Liver (tissue), 3 donors: ENCODE results near the gene AFDN.

ENCODE experiments used
- FOXA1 ChIP-seq: IDR thresholded peaks from 2 replicates; pipeline ENCODE4 v1.6.1; 2016; ENCODE audit warnings: antibody characterized with exemption
- GABPA ChIP-seq, 2 donors: IDR thresholded peaks in 1 of 2; conservative IDR thresholded peaks in 1 of 2; 2 replicates each; pipeline ENCODE4 v1.6.1; 2016; ENCODE audit warnings: antibody characterized with exemption in 2 of 2, mild to moderate bottlenecking in 1 of 2, moderate library complexity in 1 of 2
- JUND ChIP-seq, 2 donors: IDR thresholded peaks; 2 replicates each; pipeline ENCODE4 v1.6.1; 2016; ENCODE audit warnings: antibody characterized with exemption in 2 of 2
- NR2F2 ChIP-seq: IDR thresholded peaks from 2 replicates; pipeline ENCODE4 v1.6.1; 2016; ENCODE audit warnings: antibody characterized with exemption
- SP1 ChIP-seq: IDR thresholded peaks from 2 replicates; pipeline ENCODE4 v1.6.1; 2018; ENCODE audit warnings: antibody characterized with exemption, mild to moderate bottlenecking
- TAF1 ChIP-seq: conservative IDR thresholded peaks from 2 replicates; pipeline ENCODE4 v1.6.1; 2016; ENCODE audit warnings: antibody characterized with exemption, mild to moderate bottlenecking
- YY1 ChIP-seq: IDR thresholded peaks from 2 replicates; pipeline ENCODE4 v1.6.1; 2016; ENCODE audit warnings: antibody characterized with exemption, mild to moderate bottlenecking
- TF ChIP-seq, protein P1 (sequence below): fragments of 150-350 bp; IDR thresholded peaks from 2 replicates; pipeline ENCODE4 v1.5.1; 2017; ENCODE audit warnings: improper control_type of control experiment, low read depth, low read length; ENCODE audit not compliant: missing input control
- TF ChIP-seq, protein P2 (sequence below): IDR thresholded peaks from 2 replicates; pipeline ENCODE4 v1.6.1; 2016; ENCODE audit warnings: antibody characterized with exemption, mild to moderate bottlenecking
- TF ChIP-seq, protein P3 (sequence below): IDR thresholded peaks from 2 replicates; pipeline ENCODE4 v1.6.1; 2016; ENCODE audit warnings: antibody characterized with exemption
- donor health status: healthy.
- donor health status: healthy.

DNA sequence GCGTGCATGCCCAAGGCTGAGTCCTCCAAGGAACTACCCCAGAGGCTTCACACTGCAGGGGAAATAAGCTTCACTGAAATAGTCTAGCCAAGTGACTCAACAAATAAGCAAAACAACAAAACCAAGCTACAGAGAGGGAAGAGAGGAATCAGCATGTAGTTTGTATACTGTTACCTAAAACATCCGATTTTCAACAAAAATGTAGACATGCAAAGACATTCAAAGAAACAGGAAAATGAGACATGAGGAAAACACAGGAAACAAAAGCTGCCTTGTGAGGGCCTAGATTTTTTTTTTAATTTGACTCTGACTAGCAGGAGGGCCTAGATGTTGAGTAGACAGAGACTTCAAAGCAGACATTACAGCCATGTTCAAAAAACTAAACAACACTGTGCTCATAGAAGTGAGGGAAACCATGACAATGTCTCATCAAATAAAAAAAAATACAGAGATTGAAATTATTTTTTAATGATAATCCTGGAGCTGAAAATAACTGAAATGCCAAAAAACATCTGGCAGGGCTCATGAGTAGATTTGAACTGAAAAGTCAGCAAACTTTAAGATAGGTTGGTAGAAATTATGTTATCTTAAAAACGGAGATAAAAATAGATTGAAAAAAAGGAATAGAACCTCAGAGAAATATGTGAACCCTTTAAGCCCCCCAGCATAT lies 154.3 kb downstream of the AFDN start:
- TF ChIP-seq, protein P1, sequence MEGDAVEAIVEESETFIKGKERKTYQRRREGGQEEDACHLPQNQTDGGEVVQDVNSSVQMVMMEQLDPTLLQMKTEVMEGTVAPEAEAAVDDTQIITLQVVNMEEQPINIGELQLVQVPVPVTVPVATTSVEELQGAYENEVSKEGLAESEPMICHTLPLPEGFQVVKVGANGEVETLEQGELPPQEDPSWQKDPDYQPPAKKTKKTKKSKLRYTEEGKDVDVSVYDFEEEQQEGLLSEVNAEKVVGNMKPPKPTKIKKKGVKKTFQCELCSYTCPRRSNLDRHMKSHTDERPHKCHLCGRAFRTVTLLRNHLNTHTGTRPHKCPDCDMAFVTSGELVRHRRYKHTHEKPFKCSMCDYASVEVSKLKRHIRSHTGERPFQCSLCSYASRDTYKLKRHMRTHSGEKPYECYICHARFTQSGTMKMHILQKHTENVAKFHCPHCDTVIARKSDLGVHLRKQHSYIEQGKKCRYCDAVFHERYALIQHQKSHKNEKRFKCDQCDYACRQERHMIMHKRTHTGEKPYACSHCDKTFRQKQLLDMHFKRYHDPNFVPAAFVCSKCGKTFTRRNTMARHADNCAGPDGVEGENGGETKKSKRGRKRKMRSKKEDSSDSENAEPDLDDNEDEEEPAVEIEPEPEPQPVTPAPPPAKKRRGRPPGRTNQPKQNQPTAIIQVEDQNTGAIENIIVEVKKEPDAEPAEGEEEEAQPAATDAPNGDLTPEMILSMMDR = no peak
- TF ChIP-seq, protein P2, sequence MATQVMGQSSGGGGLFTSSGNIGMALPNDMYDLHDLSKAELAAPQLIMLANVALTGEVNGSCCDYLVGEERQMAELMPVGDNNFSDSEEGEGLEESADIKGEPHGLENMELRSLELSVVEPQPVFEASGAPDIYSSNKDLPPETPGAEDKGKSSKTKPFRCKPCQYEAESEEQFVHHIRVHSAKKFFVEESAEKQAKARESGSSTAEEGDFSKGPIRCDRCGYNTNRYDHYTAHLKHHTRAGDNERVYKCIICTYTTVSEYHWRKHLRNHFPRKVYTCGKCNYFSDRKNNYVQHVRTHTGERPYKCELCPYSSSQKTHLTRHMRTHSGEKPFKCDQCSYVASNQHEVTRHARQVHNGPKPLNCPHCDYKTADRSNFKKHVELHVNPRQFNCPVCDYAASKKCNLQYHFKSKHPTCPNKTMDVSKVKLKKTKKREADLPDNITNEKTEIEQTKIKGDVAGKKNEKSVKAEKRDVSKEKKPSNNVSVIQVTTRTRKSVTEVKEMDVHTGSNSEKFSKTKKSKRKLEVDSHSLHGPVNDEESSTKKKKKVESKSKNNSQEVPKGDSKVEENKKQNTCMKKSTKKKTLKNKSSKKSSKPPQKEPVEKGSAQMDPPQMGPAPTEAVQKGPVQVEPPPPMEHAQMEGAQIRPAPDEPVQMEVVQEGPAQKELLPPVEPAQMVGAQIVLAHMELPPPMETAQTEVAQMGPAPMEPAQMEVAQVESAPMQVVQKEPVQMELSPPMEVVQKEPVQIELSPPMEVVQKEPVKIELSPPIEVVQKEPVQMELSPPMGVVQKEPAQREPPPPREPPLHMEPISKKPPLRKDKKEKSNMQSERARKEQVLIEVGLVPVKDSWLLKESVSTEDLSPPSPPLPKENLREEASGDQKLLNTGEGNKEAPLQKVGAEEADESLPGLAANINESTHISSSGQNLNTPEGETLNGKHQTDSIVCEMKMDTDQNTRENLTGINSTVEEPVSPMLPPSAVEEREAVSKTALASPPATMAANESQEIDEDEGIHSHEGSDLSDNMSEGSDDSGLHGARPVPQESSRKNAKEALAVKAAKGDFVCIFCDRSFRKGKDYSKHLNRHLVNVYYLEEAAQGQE = no peak
- TF ChIP-seq, protein P3, sequence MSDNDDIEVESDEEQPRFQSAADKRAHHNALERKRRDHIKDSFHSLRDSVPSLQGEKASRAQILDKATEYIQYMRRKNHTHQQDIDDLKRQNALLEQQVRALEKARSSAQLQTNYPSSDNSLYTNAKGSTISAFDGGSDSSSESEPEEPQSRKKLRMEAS = no peak
- TF ChIP-seq NR2F2 (no peak), YY1 (no peak), TAF1 (no peak), JUND (IDR thresholded peaks at IDR 0.05) (no peak), GABPA (IDR thresholded peaks at IDR 0.05 in 1 of 2, conservative IDR thresholded peaks at IDR 0.05 in 1 of 2) (no peak), SP1 (no peak), FOXA1 (no peak)
